ENCODE measurements around the gene ALK.

- TF ChIP-seq CTCF (IDR thresholded peaks at IDR 0.05) (no peak), POLR2A (IDR thresholded peaks at IDR 0.05; ENCODE audit: low read length) (no peak), RAD21 (conservative IDR thresholded peaks at IDR 0.05 in 1 of 2, IDR thresholded peaks at IDR 0.05 in 1 of 2) (no peak), CHD2 (IDR thresholded peaks at IDR 0.05; ENCODE audit: low read length, partially characterized antibody) (no peak), BCL3 (IDR thresholded peaks at IDR 0.05) (no peak)
Measured at GRCh38 chr2:29372185-29372584, 549.2 kb downstream of the ALK start.

Measured in A549 (cell line).